ENCODE results near the gene CIRBP. TPM values are rescaled to one million over a fixed set of nuclear protein-coding genes. Genes with fewer than 3 reads are reported as not detected.

Gene CIRBP
- total and polyA plus RNA-seq, 9 of the 15 experiments (the other 6 are each of a cell fraction or from before 2014, with no cell fraction given): 20.5 to 327 (median 176) TPM

- TF ChIP-seq VEZF1 (CRISPR knock-in tag; IDR thresholded peaks at IDR 0.05) (no peak), RAD21 (CRISPR knock-in tag; conservative IDR thresholded peaks at IDR 0.05 in 1 of 2, IDR thresholded peaks at IDR 0.05 in 1 of 2) (no peak), POLR2AphosphoS2 (IDR thresholded peaks at IDR 0.05; ENCODE audit: low read length) (no peak), PRDM10 (IDR thresholded peaks at IDR 0.05; ENCODE audit: partially characterized antibody) (no peak), HMGXB4 (CRISPR knock-in tag; IDR thresholded peaks at IDR 0.05) (peak; percentile 34; the same call in 1 of the 2 replicates), ATF1 (CRISPR knock-in tag; IDR thresholded peaks at IDR 0.05) (no peak), ATF1 (tag; IDR thresholded peaks at IDR 0.05) (no peak; the same call in 1 of the 2 replicates), ZNF146 (CRISPR knock-in tag; IDR thresholded peaks at IDR 0.05; ENCODE audit: unreplicated experiment) (peak; percentile 6), PTTG1 (tag; IDR thresholded peaks at IDR 0.05; ENCODE audit: low read depth) (no peak), SMAD3 (CRISPR knock-in tag; conservative IDR thresholded peaks at IDR 0.05) (no peak), ADNP (tag; IDR thresholded peaks at IDR 0.05) (no peak), SMAD1 (IDR thresholded peaks at IDR 0.05; ENCODE audit: low read depth, low read length, partially characterized antibody) (no peak), NFIC (IDR thresholded peaks at IDR 0.05) (0 out of 2 replicates have a peak, but pooled peaks have one; percentile 22), CEBPG (CRISPR knock-in tag; IDR thresholded peaks at IDR 0.05) (peak; percentile 60), CEBPG (tag; conservative IDR thresholded peaks at IDR 0.05 in 1 of 2, IDR thresholded peaks at IDR 0.05 in 1 of 2) (no peak), ZNF77 (CRISPR knock-in tag; IDR thresholded peaks at IDR 0.05) (no peak), SMARCE1 (IDR thresholded peaks at IDR 0.05) (0 out of 2 replicates have a peak, but pooled peaks have one; percentile 10), NKRF (IDR thresholded peaks at IDR 0.05; ENCODE audit: borderline replicate concordance) (peak; percentile 55; the same call in 1 of the 2 replicates), HNRNPUL1 (IDR thresholded peaks at IDR 0.05; ENCODE audit: low read length) (no peak)
These were observed 687 bp upstream of the CIRBP start (continued) for GRCh38 chr19:1268226-1269064.

Data from K562 (cell line).